Right lobe of liver (tissue), 6 donors: ENCODE data around the gene FSTL3. TPM values are rescaled to one million over a fixed set of nuclear protein-coding genes. Genes with fewer than 3 reads are reported as not detected.

Experiments
- ATAC-seq, 4 donors: fragments of 200-7000 bp; cut with Tn5 transposase; one replicate each; pipeline ENCODE4 v1.9.1; 2020; ENCODE audit warnings: mild to moderate bottlenecking in 4 of 4, moderate library complexity in 4 of 4
- DNase-seq, 3 donors: peaks; one replicate each; pipeline ENCODE4 v3.0.0-alpha.2; 2020
- H3K27ac ChIP-seq, 3 donors: fragments of 200-600 bp; one replicate each; pipeline ENCODE4 v1.8.0; 2022
- H3K27me3 ChIP-seq, 2 donors: fragments of 200-600 bp; one replicate each; pipeline ENCODE4 v1.8.0; 2022
- H3K36me3 ChIP-seq, 4 donors: fragments of 200-600 bp; sonication (generic) in 1 of 4; one replicate each; pipeline versions ENCODE4 v1.5.1 to v1.8.0; 2017 to 2022; ENCODE audit warnings: control low read depth in 1 of 4
- H3K4me1 ChIP-seq, 4 donors: fragments of 200-600 bp; sonication (generic) in 1 of 4; one replicate each; pipeline versions ENCODE4 v1.5.1 to v1.8.0; 2017 to 2022; ENCODE audit warnings: control low read depth in 1 of 4
- H3K4me3 ChIP-seq, 3 donors: fragments of 200-600 bp; one replicate each; pipeline ENCODE4 v1.8.0; 2022
- H3K9me3 ChIP-seq, 4 donors: fragments of 200-600 bp; sonication (generic) in 1 of 4; one replicate each; pipeline versions ENCODE4 v1.5.1 to v1.8.0; 2017 to 2022; ENCODE audit warnings: control low read depth in 1 of 4
- POLR2A ChIP-seq: fragments of 450-650 bp; IDR thresholded peaks from one replicate; pipeline ENCODE4 v1.6.1; 2017; ENCODE audit warnings: antibody characterized with exemption, mild to moderate bottlenecking
- WGBS: methylation state at CpG from one replicate; pipeline ENCODE4 v1.1.6; 2018; ENCODE audit warnings: low coverage, low lambda C conversion rate; ENCODE audit not compliant: insufficient coverage; ENCODE audit errors: missing lambda C conversion rate; 5-methylcytosine and 5-hydroxymethylcytosine counted together
- intact Hi-C, 2 donors: fragments of 100-400 bp; cut with DNase I; formaldehyde crosslinking; loops; one replicate each; pipeline versions ENCODE4 v1.11.2 to v1.14.1; 2022
- total RNA-seq, 6 experiments: library from RNA; depleted of rRNA in 2 of 6; stranded (reverse); fragments of >200 nt in 2 of 6; fragmentation: NEBNext Ultra II Directional in 3 of 6; extraction: Animal tissue kit (Norgen Biotek cat#: 25700) in 3 of 6; gene quantifications; one replicate each; pipeline versions ENCODE4 v1.1.0 to v1.2.4, GENCODE V29; 2016 to 2023
- TF ChIP-seq, protein P1 (sequence below), 4 donors: fragments of 200-600 bp in 3 of 4; fragments of 450-650 bp in 1 of 4; IDR thresholded peaks; one replicate each; pipeline versions ENCODE4 v1.5.1 to v1.8.0; 2016 to 2022; ENCODE audit warnings: antibody characterized with exemption in 4 of 4, mild to moderate bottlenecking in 2 of 4
- donor health status: DM: no; HTN: yes; CAD: no.
- donor health status: DM: no; HTN: no; CAD: no.
- donor health status: DM: no; HTN: no; CAD: no.
- donor health status: DM: no; HTN: yes; CAD: no.
- donor health status: DM: no; HTN: yes; CAD: no.

FSTL3 gene
- total RNA-seq, 6 experiments from 2014 or later: 4.2 to 18.7 (median 10.4) TPM

DNA sequence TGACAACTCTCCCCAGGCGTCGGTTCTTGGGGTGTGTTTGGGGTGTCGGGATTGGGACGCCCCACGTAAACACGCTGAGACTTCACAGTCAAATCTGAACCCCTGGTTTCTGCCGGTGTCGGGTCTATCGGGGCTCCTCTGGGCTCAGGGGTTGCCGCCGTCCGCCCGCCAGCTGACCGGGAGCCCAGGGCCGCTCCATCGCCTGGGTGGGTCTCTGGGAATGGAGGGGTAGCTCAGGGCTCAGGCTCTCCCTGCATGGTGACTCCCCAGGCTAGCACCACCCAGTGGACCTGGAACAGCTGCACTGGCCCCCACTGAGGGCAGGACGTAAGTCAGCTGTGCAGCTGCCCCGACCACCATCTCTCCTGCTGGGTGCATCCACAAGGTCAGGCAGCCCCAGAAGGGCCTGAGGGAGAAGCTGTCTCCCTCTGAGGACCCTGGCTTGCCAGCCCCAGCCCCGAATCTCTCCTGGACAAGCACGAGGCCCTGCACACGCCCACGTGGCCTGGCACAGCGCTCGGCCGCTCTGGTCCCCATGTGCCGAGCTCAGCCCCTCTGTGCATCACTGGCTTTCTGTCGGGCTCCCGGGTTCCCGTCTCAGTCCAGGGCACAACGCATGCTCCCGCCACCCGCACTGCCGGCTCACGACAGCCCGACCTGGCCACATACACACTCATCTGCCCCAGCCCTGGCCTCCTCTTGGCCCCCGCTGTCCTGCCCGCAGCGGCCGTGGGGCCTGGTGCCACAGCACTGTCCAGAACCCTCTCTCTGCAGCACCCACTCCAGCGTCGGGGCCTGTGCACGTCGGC is 19.2 kb upstream of the FSTL3 start:
- H3K4me3 ChIP-seq: peak overlapping the region in 1 of 3 donors; percentile 7
- intact Hi-C loops: no loop called here
- no peak for TF ChIP-seq POLR2A
- TF ChIP-seq, protein P1, sequence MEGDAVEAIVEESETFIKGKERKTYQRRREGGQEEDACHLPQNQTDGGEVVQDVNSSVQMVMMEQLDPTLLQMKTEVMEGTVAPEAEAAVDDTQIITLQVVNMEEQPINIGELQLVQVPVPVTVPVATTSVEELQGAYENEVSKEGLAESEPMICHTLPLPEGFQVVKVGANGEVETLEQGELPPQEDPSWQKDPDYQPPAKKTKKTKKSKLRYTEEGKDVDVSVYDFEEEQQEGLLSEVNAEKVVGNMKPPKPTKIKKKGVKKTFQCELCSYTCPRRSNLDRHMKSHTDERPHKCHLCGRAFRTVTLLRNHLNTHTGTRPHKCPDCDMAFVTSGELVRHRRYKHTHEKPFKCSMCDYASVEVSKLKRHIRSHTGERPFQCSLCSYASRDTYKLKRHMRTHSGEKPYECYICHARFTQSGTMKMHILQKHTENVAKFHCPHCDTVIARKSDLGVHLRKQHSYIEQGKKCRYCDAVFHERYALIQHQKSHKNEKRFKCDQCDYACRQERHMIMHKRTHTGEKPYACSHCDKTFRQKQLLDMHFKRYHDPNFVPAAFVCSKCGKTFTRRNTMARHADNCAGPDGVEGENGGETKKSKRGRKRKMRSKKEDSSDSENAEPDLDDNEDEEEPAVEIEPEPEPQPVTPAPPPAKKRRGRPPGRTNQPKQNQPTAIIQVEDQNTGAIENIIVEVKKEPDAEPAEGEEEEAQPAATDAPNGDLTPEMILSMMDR (IDR thresholded peaks at IDR 0.05): no peak
- no peaks in the 10 kb centered on the region for H3K27me3 ChIP-seq
- 31% methylated on average over 21 of the region's 43 CpGs for WGBS
- ATAC-seq: no peak
- H3K9me3 ChIP-seq: no peaks in the 10 kb centered on the region
- H3K27ac ChIP-seq: no peak overlapping the region
- H3K36me3 ChIP-seq: peaks cover 0 to 16% (median 1%) of the 10 kb centered on the region in 4 donors
- peak in 1 of 3 donors; percentile 21 for DNase-seq
- H3K4me1 ChIP-seq: peaks cover 0 to 41% (median 15%) of the 10 kb centered on the region in 4 donors

DNA sequence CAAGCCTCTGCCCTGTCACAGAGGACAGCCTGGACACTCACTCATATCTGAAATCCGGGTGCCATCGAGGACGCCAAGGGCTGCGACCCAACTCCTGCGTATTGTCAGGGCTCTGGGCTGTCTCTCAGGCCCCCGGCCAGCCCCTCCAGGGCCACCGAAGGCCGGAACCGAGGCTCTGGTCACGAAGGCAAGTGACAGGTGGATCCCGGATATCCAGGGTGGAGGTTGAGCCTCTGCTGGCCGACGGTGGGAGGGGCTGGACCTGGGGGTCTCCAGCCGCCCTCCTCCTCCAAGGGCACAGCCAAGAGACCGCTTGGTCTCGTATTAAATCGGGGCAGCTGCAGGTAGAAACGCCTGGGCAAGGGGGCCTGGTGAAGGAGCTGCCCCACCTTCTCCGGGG is 18.6 kb upstream of the FSTL3 start:
- no peak for DNase-seq
- Histone ChIP-seq H3K27ac (peak overlapping the region in 1 of 3 donors; percentile 24), H3K4me3 (peak overlapping the region in 2 of 3 donors; percentile 2 to 7), H3K4me1 (peaks cover 0 to 41% (median 15%) of the 10 kb centered on the region in 4 donors), H3K9me3 (no peaks in the 10 kb centered on the region), H3K27me3 (no peaks in the 10 kb centered on the region), H3K36me3 (peaks cover 0 to 11% (median 0%) of the 10 kb centered on the region in 4 donors)
- WGBS: 25% methylated on average over 8 of the region's 19 CpGs
- TF ChIP-seq, protein P1 (IDR thresholded peaks at IDR 0.05): no peak
- no peak for TF ChIP-seq POLR2A
- no peak for ATAC-seq
- intact Hi-C loops: no loop called here

DNA sequence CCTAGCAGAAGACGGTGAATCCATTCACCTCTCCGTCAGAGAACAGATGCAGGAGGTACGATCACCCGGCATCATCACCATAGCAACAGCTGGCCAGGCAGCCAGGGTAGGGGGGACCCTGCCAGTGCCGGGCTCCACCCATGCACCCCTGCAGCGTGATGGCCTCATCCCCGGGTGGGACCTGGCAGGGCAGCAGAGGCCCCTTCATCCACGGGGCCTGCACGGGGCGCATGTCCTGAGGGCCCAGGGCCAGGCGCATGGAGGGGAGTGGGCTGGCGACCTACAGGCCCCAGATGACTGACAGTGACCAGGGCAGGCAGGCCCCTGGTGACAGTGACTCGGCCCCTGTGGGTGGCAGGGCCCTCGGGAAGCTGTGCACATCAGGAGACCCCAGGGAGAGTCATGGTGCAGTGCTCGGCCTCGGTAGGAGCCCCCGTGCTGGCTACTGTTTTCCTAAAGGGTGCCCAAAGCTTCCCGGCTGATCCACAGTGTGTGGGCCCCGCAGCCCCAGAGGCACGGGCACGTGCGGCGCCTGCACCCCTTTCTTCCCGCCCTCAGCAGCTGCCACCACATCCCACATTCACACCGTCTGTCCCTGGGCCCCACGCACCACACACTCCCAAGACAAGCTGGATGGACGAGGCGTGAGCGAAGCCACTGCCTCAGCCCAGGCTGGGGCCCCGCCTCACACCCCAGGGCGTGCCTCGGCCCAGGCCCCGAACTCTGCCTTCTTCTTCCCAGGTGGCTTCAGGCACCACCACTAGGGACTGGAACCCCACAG is 17.9 kb upstream of the FSTL3 start:
- Histone ChIP-seq H3K27ac (peak overlapping the region in 1 of 3 donors; percentile 95), H3K4me3 (peak overlapping the region in 1 of 3 donors; percentile 94), H3K9me3 (no peaks in the 10 kb centered on the region), H3K27me3 (no peaks in the 10 kb centered on the region), H3K4me1 (peaks cover 0 to 41% (median 15%) of the 10 kb centered on the region in 4 donors), H3K36me3 (peaks cover 0 to 6% (median 0%) of the 10 kb centered on the region in 4 donors)
- WGBS: no CpG with 5 or more reads among the region's 33 CpGs
- intact Hi-C loops: no loop called here
- TF ChIP-seq, protein P1 (IDR thresholded peaks at IDR 0.05): no peak
- TF ChIP-seq POLR2A: no peak
- ATAC-seq (no peak), DNase-seq (peak in 1 of 3 donors; percentile 17)

DNA sequence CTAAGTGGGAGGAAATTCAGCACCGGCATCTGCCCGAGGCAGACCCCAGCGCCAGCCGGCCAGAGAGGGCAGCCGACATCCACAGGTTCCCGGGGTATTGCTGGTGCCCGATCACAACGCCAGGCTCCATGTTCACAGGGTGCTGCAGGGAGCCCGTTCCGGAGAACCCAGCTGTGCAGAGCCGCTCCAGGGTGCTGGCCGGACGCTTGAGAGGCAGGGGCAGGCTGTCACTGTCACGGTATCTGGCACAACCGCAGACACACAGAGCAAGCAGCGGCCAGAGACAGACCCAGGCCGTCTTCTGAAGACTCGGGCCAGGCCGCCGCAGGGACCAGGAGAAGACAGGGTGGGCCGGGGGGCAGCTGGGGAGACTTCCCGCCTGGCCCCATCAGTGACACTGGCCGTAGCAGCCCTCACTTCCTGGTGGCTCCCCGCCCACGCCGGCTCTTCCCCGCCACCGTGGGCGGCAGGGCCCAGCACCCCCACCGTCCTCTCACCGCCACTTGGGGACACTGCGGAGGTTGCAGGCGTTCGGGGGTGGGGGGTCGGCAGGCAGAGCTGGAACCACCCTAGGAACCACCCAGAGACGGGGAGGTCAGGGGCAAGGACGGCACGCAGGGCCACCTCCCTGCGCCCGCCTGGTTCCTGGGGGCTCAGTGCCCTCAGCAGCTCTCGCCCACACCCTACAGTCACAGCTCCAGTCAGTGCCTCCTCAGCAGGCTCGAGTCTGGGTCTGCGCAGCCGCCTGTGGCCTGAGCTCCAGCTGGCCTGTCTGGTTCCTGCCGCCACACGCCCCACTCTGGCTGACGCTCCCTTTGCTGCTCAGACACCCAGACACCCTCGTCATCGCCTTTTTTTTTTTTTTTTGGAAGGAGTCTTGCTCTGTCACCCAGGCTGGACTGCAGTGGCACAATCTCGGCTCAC is 17.0 kb upstream of the FSTL3 start:
- intact Hi-C loops: no loop called here
- H3K9me3 ChIP-seq: no peaks in the 10 kb centered on the region
- peaks cover 0 to 48% (median 19%) of the 10 kb centered on the region in 4 donors for H3K4me1 ChIP-seq
- no peaks in the 10 kb centered on the region for H3K27me3 ChIP-seq
- peak in 1 of 4 donors; percentile 14 for ATAC-seq
- 0% methylated on average over 5 of the region's 50 CpGs for WGBS
- no peaks in the 10 kb centered on the region for H3K36me3 ChIP-seq
- TF ChIP-seq, protein P1 (IDR thresholded peaks at IDR 0.05): no peak
- no peak for TF ChIP-seq POLR2A
- peak in 1 of 3 donors; percentile 61 for DNase-seq
- H3K4me3 ChIP-seq: peak overlapping the region; percentile 3 to 99 (median 94)
- H3K27ac ChIP-seq: peak overlapping the region; percentile 79 to 95 (median 94)
